ENCODE results near the gene MTMR10.

Gene MTMR10

GRCh38 chr15:30991255-30992235 lies at the start of gene MTMR10:
TSS of gene MTMR10 (minus strand) at chr15:30991628. CDS start at chr15:30991506, 122 bp downstream.
- peak; percentile 46 to 69 for DNase-seq (ENCODE audit: low read depth in 2 of 2)

GRCh38 chr15:31040611-31041010 lies 49.2 kb upstream of the MTMR10 start:
- no peak for DNase-seq (ENCODE audit: low read depth in 2 of 2)

DNA sequence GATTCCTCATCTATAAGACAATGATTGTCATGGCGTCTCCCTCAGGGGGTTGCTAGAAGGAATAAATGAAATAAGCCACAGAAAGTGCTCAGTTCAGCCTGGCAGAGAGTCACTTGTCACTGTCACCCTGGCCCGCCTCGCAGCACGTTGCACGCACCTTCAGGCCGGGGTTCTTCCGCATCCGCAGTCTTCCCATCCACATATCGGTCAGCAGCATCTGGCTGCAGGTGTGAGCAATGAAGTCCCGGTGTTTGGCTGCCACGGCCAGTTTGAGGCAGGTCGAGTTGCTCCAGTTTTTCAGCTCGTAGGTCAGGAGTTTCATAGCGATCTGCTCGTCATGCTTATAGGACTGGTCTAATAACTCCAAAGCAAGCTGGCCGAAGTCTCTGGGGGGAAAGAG lies 48.5 kb upstream of the MTMR10 start:
- DNase-seq (ENCODE audit: low read depth in 2 of 2) = no peak

- no peak for DNase-seq (ENCODE audit: low read depth in 2 of 2)
These were observed 46.5 kb upstream of the MTMR10 start for GRCh38 chr15:31037731-31038477.

GRCh38 chr15:31036783-31037182 lies 45.4 kb upstream of the MTMR10 start:
- DNase-seq (ENCODE audit: low read depth in 2 of 2) = no peak

DNA sequence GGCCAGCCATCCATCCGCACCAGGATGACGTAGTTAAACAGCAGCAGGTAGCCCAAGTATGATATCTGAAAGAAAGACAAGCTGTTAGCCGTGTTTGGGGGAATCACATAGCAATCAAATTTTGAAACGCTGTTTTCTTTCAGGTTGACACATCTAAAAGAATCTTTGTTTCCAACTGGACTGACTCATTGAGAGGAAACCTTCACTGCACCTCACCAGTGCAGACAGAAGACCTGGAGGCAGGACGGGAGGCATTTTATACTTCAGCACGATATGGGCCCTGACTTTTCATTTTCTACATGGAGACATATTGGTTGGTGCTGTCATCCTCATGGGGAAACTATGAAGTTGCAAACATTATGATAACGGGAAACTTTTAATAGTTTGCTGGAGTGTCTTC lies 44.2 kb upstream of the MTMR10 start:
- DNase-seq (ENCODE audit: low read depth in 2 of 2) = no peak

DNA sequence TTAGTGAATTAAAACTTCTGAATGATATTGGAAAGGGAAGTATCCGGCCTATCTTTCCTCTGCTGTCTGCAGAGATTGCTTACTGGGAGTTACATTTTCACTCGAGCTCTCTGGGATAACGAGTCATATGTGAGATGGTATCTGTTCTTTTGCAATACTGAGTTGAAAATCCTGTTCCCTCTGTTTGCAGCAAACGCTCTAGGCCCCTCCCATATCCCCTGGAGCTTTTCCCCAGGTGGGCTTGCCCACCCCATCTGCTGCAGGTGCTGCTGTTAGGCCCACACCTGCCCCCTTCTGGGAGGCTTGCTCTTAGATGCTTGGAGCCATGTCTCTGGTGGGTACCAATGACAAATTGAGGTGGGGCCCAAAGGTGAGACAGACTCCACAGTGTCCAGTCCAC lies 42.7 kb upstream of the MTMR10 start:
- DNase-seq (ENCODE audit: low read depth in 2 of 2) = no peak

DNA sequence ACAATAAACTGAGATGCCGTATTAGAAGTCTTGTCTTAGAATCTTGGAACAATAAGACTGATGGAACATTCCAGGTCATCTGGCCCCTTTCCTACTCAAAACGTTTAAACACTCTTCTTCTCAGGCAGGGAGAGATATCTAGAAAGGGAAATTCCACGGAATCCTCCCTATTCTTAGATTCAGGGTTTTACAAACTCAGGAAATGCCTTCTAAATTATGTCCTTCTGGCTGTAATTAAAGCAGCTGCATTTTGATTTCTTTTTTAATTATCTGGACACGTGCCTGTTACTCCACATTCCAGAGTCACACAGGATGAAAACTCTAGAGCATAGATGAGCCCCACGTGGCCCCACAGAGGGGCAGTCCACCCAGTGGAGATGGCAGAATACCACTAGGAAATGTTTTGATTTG lies 41.5 kb upstream of the MTMR10 start:
- DNase-seq (ENCODE audit: low read depth in 2 of 2) = no peak

- DNase-seq (ENCODE audit: low read depth in 2 of 2) = no peak
These were observed 40.1 kb upstream of the MTMR10 start for GRCh38 chr15:31031471-31032067.

- DNase-seq (ENCODE audit: low read depth in 2 of 2) = no peak
These were observed 36.6 kb upstream of the MTMR10 start for GRCh38 chr15:31027910-31028578.

- no peak for DNase-seq (ENCODE audit: low read depth in 2 of 2)
These were observed 34.6 kb upstream of the MTMR10 start for GRCh38 chr15:31025996-31026395.

GRCh38 chr15:31024979-31025378 lies 33.6 kb upstream of the MTMR10 start:
- DNase-seq (ENCODE audit: low read depth in 2 of 2) = no peak

DNA sequence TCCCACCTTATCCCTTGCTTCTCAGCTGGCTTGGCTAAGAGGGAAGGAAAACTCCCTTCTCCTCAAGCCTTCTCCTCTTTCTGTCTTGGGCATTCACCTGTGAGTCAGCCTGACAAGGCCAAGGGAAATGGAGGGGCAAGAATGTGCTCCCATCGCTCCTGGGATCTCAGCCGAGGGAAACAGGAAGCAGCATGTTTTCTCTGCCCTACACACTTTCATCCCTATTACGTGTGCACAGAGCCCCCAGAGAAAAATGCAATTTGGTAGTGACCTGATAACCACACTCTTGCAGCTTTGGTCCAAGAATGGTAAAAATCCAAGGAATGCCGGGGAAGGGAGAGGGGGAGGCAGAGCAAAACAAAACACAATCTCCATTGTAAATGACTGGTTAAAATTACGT lies 32.9 kb upstream of the MTMR10 start:
- DNase-seq (ENCODE audit: low read depth in 2 of 2) = no peak

GRCh38 chr15:31023841-31024240 lies 32.4 kb upstream of the MTMR10 start:
- DNase-seq (ENCODE audit: low read depth in 2 of 2) = no peak

GRCh38 chr15:31021067-31021665 lies 29.7 kb upstream of the MTMR10 start:
- DNase-seq (ENCODE audit: low read depth in 2 of 2) = no peak

- no peak for DNase-seq (ENCODE audit: low read depth in 2 of 2)
These were observed 29.1 kb upstream of the MTMR10 start for GRCh38 chr15:31020542-31020941.

GRCh38 chr15:31019986-31020385 lies 28.6 kb upstream of the MTMR10 start:
- DNase-seq (ENCODE audit: low read depth in 2 of 2) = no peak

- DNase-seq (ENCODE audit: low read depth in 2 of 2) = no peak
These were observed 25.9 kb upstream of the MTMR10 start for GRCh38 chr15:31017311-31017710.

GRCh38 chr15:31016446-31016915 lies 25.1 kb upstream of the MTMR10 start:
- DNase-seq (ENCODE audit: low read depth in 2 of 2) = no peak

DNA sequence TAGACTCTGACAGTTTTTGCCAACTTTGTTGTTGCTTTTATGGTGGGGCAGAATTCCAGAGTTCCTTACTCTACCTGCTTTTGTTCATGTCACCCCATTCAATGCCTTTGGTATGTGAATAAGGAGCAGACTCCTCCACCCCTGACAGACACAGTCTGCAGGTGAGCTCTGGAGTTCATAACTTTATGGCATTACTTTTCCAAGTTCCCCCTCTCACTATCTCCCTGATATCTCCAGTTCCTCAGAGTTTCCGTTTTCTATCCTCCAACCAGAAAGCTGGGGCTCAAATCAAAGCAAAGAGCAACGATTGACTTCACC lies 23.1 kb upstream of the MTMR10 start:
- DNase-seq (ENCODE audit: low read depth in 2 of 2) = no peak

GRCh38 chr15:31013863-31014607 lies 22.6 kb upstream of the MTMR10 start:
- DNase-seq (ENCODE audit: low read depth in 2 of 2) = no peak

All from stimulated activated CD4-positive, alpha-beta T cell treated with anti-CD3 and anti-CD28 coated beads, Interleukin-1b, Interleukin-23, amount 100 ng/mL, for 4 hours (primary cell).